Endothelial cell of umbilical vein (primary cell): ENCODE measurements around the gene SH3BP4. TPM values are rescaled to one million over a fixed set of nuclear protein-coding genes. Genes with fewer than 3 reads are reported as not detected.

Experiments
- BruUV-seq: library from RNA; stranded (reverse); fragments of 400-500 nt; replicated peaks from 2 replicates; lab custom pipeline; 2021; lab: Mats Ljungman, UMichigan
- CTCF ChIA-PET: fragments of 300-600, 350-600 bp; sonication (Branson Sonifier 250); formaldehyde crosslinking; loops from one replicate; lab custom pipeline; 2021; ENCODE audit warnings: antibody characterized with exemption, inconsistent platforms; lab: Charles Lee
- POLR2A ChIA-PET: fragments of 300-600, 350-600 bp; sonication (Branson Sonifier 250); formaldehyde crosslinking; loops from one replicate; lab custom pipeline; 2021; ENCODE audit warnings: antibody characterized with exemption, inconsistent platforms; lab: Charles Lee
- DNase-seq: peaks from one replicate; pipeline ENCODE4 v3.0.0-alpha.2; 2011; ENCODE audit warnings: low read depth, low spot score
- FAIRE-seq: peaks from 2 replicates; lab custom pipeline; 2011; peaks lifted over from hg19 to GRCh38; lab: Jason Lieb, UNC
- H2AFZ ChIP-seq: 2 replicates; pipeline ENCODE4 v1.6.0; 2012; ENCODE audit warnings: low read depth, low read length, control low read depth, inconsistent platforms
- H3K27ac ChIP-seq: 2 replicates; pipeline ENCODE4 v1.5.1; 2011; ENCODE audit warnings: low read depth, mild to moderate bottlenecking, control low read depth, low read length, moderate library complexity; ENCODE audit not compliant: insufficient read depth
- H3K27me3 ChIP-seq, 2 experiments: 2 replicates each; pipeline versions ENCODE4 v1.6.0 to v1.6.1; 2011; ENCODE audit warnings: low read length in 2 of 2, mixed read lengths in 1 of 2; ENCODE audit not compliant: control insufficient read depth in 2 of 2, insufficient read depth in 2 of 2
- H3K36me3 ChIP-seq, 2 experiments: 2 replicates in 1 of 2; 3 replicates in 1 of 2; pipeline ENCODE4 v1.5.1; 2011; ENCODE audit warnings: low read length in 2 of 2, mild to moderate bottlenecking in 1 of 2, moderate library complexity in 1 of 2; ENCODE audit not compliant: control insufficient read depth in 2 of 2, insufficient read depth in 2 of 2; ENCODE audit errors: extremely low read depth in 1 of 2
- H3K4me1 ChIP-seq: 3 replicates; pipeline ENCODE4 v1.5.1; 2011; ENCODE audit warnings: mild to moderate bottlenecking, low read length; ENCODE audit not compliant: control insufficient read depth, insufficient read depth; ENCODE audit errors: extremely low read depth
- H3K4me2 ChIP-seq: 2 replicates; pipeline ENCODE4 v1.6.1; 2011; ENCODE audit warnings: low read length, control low read depth, mixed read lengths; ENCODE audit not compliant: insufficient read depth
- H3K4me3 ChIP-seq, 3 experiments: fragments of 200-600 bp in 1 of 3; sonication (generic), shearing (Covaris generic) in 1 of 3; replicated peaks in 1 of 3; 2 replicates each; pipeline ENCODE4 v1.5.1; 2011 to 2016; ENCODE audit warnings: control low read depth in 3 of 3, low read length in 3 of 3, mild to moderate bottlenecking in 2 of 3, inconsistent platforms in 1 of 3, low read depth in 1 of 3, moderate library complexity in 1 of 3; ENCODE audit not compliant: insufficient read depth in 1 of 3
- H3K79me2 ChIP-seq: 2 replicates; pipeline ENCODE4 v1.6.0; 2012; ENCODE audit warnings: low read length, inconsistent platforms; ENCODE audit not compliant: control insufficient read depth, insufficient read depth
- H3K9ac ChIP-seq: replicated peaks from 2 replicates; pipeline ENCODE3; 2011; ENCODE audit warnings: low read length, control low read depth; ENCODE audit not compliant: insufficient read depth; ENCODE audit errors: extremely low read depth
- H3K9me1 ChIP-seq: replicated peaks from 3 replicates; pipeline ENCODE4 v1.6.0; 2011; ENCODE audit warnings: mild to moderate bottlenecking, low read length; ENCODE audit not compliant: control insufficient read depth, insufficient read depth; ENCODE audit errors: extremely low read depth
- H3K9me3 ChIP-seq: replicated peaks from 2 replicates; pipeline ENCODE4 v1.5.1; 2012; ENCODE audit warnings: low read length, inconsistent platforms; ENCODE audit not compliant: control insufficient read depth, insufficient read depth
- H4K20me1 ChIP-seq: replicated peaks from 2 replicates; pipeline ENCODE3; 2011; ENCODE audit warnings: mild to moderate bottlenecking, low read length; ENCODE audit not compliant: control insufficient read depth, insufficient read depth; ENCODE audit errors: extremely low read depth
- CTCF ChIP-seq, 2 donors: IDR thresholded peaks; 1 replicate in 1 of 2; 2 replicates in 1 of 2; pipeline ENCODE4 v1.5.1; 2011; ENCODE audit warnings: low read length in 2 of 2, mild to moderate bottlenecking in 2 of 2, moderate library complexity in 2 of 2, control low read depth in 1 of 2, inconsistent platforms in 1 of 2, low read depth in 1 of 2; ENCODE audit not compliant: insufficient read depth in 1 of 2; ENCODE audit errors: extremely low read depth in 1 of 2
- EZH2 ChIP-seq: IDR thresholded peaks from 2 replicates; pipeline ENCODE4 v1.6.1; 2012; ENCODE audit warnings: borderline replicate concordance, low read depth, mild to moderate bottlenecking, moderate library complexity, low read length, inconsistent platforms; ENCODE audit not compliant: severe bottlenecking
- FOS ChIP-seq: IDR thresholded peaks from 2 replicates; pipeline ENCODE4 v1.6.1; 2011; ENCODE audit warnings: mild to moderate bottlenecking, low read length, moderate library complexity, borderline replicate concordance; ENCODE audit not compliant: insufficient read depth
- GATA2 ChIP-seq: IDR thresholded peaks from 2 replicates; pipeline ENCODE4 v1.7.0; 2011; ENCODE audit warnings: low read depth, mild to moderate bottlenecking, moderate library complexity, mixed read lengths, low read length; ENCODE audit not compliant: insufficient read length, insufficient read depth
- JUN ChIP-seq: IDR thresholded peaks from 2 replicates; pipeline ENCODE4 v1.6.1; 2011; ENCODE audit warnings: borderline replicate concordance, low read depth; ENCODE audit not compliant: insufficient read length, insufficient read depth
- MAX ChIP-seq: IDR thresholded peaks from 2 replicates; pipeline ENCODE4 v1.6.1; 2011; ENCODE audit not compliant: insufficient read depth, insufficient read length
- MYC ChIP-seq: IDR thresholded peaks from one replicate; pipeline ENCODE4 v1.6.1; 2011; ENCODE audit warnings: mild to moderate bottlenecking, low read depth, low read length
- POLR2A ChIP-seq: IDR thresholded peaks from 2 replicates; pipeline ENCODE4 v1.6.1; 2012; ENCODE audit warnings: low read depth, mild to moderate bottlenecking, control low read depth, low read length
- POLR2AphosphoS5 ChIP-seq: IDR thresholded peaks from 2 replicates; pipeline ENCODE4 v1.6.1; 2012; ENCODE audit warnings: low read depth, mild to moderate bottlenecking, control low read depth, low read length, moderate library complexity; ENCODE audit not compliant: insufficient read depth
- dilution Hi-C: fragments of 300-500 bp; cut with MboI; formaldehyde crosslinking; loops from one replicate; pipeline ENCODE4 v1.15.0; 2019; ENCODE audit warnings: low sequenced_read_pairs; ENCODE audit not compliant: extremely low pct_ligation_motif_present
- intact Hi-C: fragments of 100-400 bp; cut with micrococcal nuclease; formaldehyde crosslinking; loops from one replicate; pipeline ENCODE4 v1.10.0; 2022
- polyA plus RNA-seq, 4 experiments: library from polyadenylated mRNA; depleted of rRNA in 3 of 4; stranded (reverse) in 3 of 4; unstranded in 1 of 4; fragments of >200 nt; gene quantifications; 2 replicates each; pipeline versions ENCODE4 v1.2.1 to v1.2.3, GENCODE V29; 2011 to 2012; ENCODE audit warnings: missing spikeins in 1 of 4
- total RNA-seq: library from RNA; stranded (reverse); gene quantifications from 2 replicates; pipeline ENCODE4 v1.2.3, GENCODE V29; 2021

SH3BP4 gene
- total and polyA plus RNA-seq, 2 donors (not counting 3 experiments of a cell fraction or from before 2014, with no cell fraction given), result 85.2 to 100.0 TPM

- no peak overlapping the region for H2AFZ ChIP-seq
- no peaks in the 10 kb centered on the region for H3K36me3 ChIP-seq
- no peaks in the 10 kb centered on the region for H3K79me2 ChIP-seq
- no peak for DNase-seq
- H3K9ac ChIP-seq, result no peak overlapping the region
- POLR2A ChIA-PET, result no interaction called here
- H3K4me1 ChIP-seq, result no peaks in the 10 kb centered on the region
- H3K4me2 ChIP-seq, result no peak overlapping the region
- CTCF ChIA-PET, result no interaction called here
- dilution Hi-C loops, result no loop called here
- intact Hi-C loops, result no loop called here
- no peaks in the 10 kb centered on the region for H4K20me1 ChIP-seq
- no peak overlapping the region for H3K27ac ChIP-seq
- H3K9me3 ChIP-seq, result no peaks in the 10 kb centered on the region
- H3K9me1 ChIP-seq, result no peaks in the 10 kb centered on the region
- BruUV-seq, result no TSS peak
- TF ChIP-seq POLR2A (no peak), GATA2 (no peak), JUN (no peak), EZH2 (no peak), MYC (no peak), POLR2AphosphoS5 (no peak), MAX (no peak), CTCF (IDR thresholded peaks at IDR 0.05; ENCODE audit: extremely low read depth in 1 of 2, insufficient read depth in 1 of 2, low read depth in 1 of 2, low read length in 2 of 2) (no peak), FOS (no peak)
- H3K4me3 ChIP-seq, result no peak overlapping the region
- FAIRE-seq, result no peak
- H3K27me3 ChIP-seq, result peaks cover 0 to 3% of the 10 kb centered on the region in 2 experiments
Observed at GRCh38 chr2:235095569-235095968, 143.8 kb downstream of the SH3BP4 start.
